DOHH2 (cell line): ENCODE results near the gene NRCAM.

ENCODE experiments used
- H3F3A ChIP-seq: fragments of 200-600 bp; sonication (generic), shearing (Covaris generic); 2 replicates; pipeline ENCODE4 v1.6.0; 2016; ENCODE audit warnings: antibody characterized with exemption, mild to moderate bottlenecking; ENCODE audit not compliant: control insufficient read depth, insufficient read depth
- H3K27ac ChIP-seq: fragments of 200-600 bp; sonication (generic); 2 replicates; pipeline ENCODE4 v1.5.1; 2014; ENCODE audit warnings: low read depth, mild to moderate bottlenecking, low read length, moderate library complexity
- H3K27me3 ChIP-seq: fragments of 200-600 bp; sonication (generic); 2 replicates; pipeline ENCODE4 v1.6.1; 2014; ENCODE audit warnings: mild to moderate bottlenecking, low read length, mixed read lengths; ENCODE audit not compliant: control insufficient read depth
- H3K36me3 ChIP-seq: fragments of 200-600 bp; sonication (generic); 2 replicates; pipeline ENCODE4 v1.6.1; 2014; ENCODE audit warnings: mild to moderate bottlenecking, low read length, moderate library complexity, mixed read lengths; ENCODE audit not compliant: control insufficient read depth
- H3K4me1 ChIP-seq: fragments of 200-600 bp; sonication (generic); 2 replicates; pipeline ENCODE4 v1.6.1; 2014; ENCODE audit warnings: mild to moderate bottlenecking, low read length, mixed read lengths; ENCODE audit not compliant: control insufficient read depth
- H3K4me2 ChIP-seq: fragments of 200-600 bp; sonication (generic); 2 replicates; pipeline ENCODE4 v1.6.0; 2014; ENCODE audit warnings: mild to moderate bottlenecking, low read length, moderate library complexity
- H3K4me3 ChIP-seq: fragments of 200-600 bp; sonication (generic); 2 replicates; pipeline ENCODE4 v1.5.1; 2014; ENCODE audit warnings: mild to moderate bottlenecking, low read length, mixed read lengths
- H3K79me2 ChIP-seq: fragments of 200-600 bp; sonication (generic); 2 replicates; pipeline ENCODE4 v1.6.1; 2014; ENCODE audit warnings: mild to moderate bottlenecking, low read length, mixed read lengths; ENCODE audit not compliant: control insufficient read depth
- H3K9me2 ChIP-seq: fragments of 200-600 bp; sonication (generic); replicated peaks from 2 replicates; pipeline ENCODE4 v1.6.1; 2014; ENCODE audit warnings: mild to moderate bottlenecking, low read length, mixed read lengths; ENCODE audit not compliant: control insufficient read depth
- H3K9me3 ChIP-seq: fragments of 200-600 bp; sonication (generic); 2 replicates; pipeline ENCODE4 v1.6.1; 2014; ENCODE audit warnings: antibody characterized with exemption, low read length, mixed read lengths; ENCODE audit not compliant: control insufficient read depth, insufficient read depth
- H4K20me1 ChIP-seq: fragments of 200-600 bp; sonication (generic); 2 replicates; pipeline ENCODE4 v1.6.0; 2014; ENCODE audit warnings: low read depth, mild to moderate bottlenecking, antibody characterized with exemption, low read length, moderate library complexity; ENCODE audit not compliant: control insufficient read depth, insufficient read depth
- EZH2phosphoT487 ChIP-seq: fragments of 200-600 bp; sonication (generic); IDR thresholded peaks from 2 replicates; pipeline ENCODE4 v1.6.1; 2017; ENCODE audit warnings: borderline replicate concordance, mild to moderate bottlenecking, antibody characterized with exemption, low read length, moderate library complexity, mixed read lengths
- TF ChIP-seq, protein P1 (sequence below): fragments of 200-600 bp; sonication (generic); IDR thresholded peaks from one replicate; pipeline ENCODE4 v1.5.1; 2014; ENCODE audit warnings: antibody characterized with exemption, mild to moderate bottlenecking, low read depth, low read length; ENCODE audit not compliant: poor library complexity, severe bottlenecking

Gene NRCAM

DNA sequence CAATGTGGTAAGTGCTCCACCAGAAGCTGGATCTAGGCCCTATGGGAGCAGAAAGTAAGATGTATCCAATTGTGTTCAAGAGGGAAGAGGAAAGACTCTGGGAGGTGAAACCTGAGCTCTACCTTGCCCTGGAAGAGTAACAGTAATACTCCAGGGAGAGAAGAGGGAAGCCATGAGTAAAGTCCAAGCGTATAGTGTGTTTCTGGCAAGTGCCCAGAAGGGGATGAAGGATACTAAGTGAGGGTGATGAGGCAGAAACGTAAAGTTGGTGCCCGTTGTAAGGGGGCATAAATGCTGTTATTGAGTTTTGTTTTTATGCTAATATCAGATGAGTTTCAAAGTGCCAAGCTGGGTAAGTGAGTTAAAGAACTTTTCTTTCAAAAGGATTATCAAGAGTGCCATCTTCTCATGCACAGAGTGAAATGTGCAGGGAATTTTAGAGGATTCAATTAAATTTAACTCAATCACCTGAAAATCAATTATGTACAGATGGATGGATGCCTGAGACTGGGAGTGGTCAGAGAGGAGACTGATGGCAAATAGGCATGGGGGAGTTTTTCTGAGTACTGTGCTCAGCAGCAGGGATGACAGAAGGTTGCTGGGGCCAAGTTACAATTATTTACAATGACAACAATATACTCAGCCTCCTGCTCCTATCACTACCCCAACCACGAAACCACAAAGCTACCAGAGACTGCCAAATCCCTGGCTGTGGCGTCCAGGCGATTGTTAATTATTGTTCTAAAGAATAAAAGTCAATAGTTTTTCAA is 202.8 kb downstream of the NRCAM start:
- Histone ChIP-seq H3K4me2 (no peak overlapping the region), H3K27me3 (no peaks in the 10 kb centered on the region), H3K4me3 (no peak overlapping the region), H3K9me3 (no peaks in the 10 kb centered on the region), H3K9me2 (no peaks in the 10 kb centered on the region), H4K20me1 (no peaks in the 10 kb centered on the region), H3K36me3 (no peaks in the 10 kb centered on the region), H3K79me2 (no peaks in the 10 kb centered on the region), H3K4me1 (no peaks in the 10 kb centered on the region), H3F3A (no peaks in the 10 kb centered on the region), H3K27ac (no peak overlapping the region)
- TF ChIP-seq EZH2phosphoT487 = no peak

DNA sequence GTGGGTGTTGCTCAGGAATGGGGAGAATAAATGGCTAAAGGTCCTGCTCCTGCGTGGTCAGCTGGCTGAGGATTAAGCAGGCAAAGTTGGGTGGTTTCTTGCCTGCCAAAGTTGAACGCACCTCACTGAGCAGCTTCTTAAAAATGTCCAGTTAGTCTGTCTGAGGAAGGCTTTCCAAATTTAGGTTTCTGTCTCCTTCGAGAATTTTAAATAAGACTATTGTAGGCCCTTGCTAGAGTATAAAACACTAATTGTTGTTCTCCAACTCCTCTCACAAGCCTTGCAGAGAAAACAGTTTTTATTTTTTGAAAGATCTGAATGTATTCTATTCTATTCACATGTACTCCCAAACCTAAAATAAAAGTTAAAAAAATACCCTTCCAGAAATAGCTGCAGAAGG is 204.1 kb downstream of the NRCAM start:
- Histone ChIP-seq H3K79me2 (no peaks in the 10 kb centered on the region), H3K27me3 (no peaks in the 10 kb centered on the region), H3K4me3 (no peak overlapping the region), H3K4me1 (no peaks in the 10 kb centered on the region), H3K9me2 (no peaks in the 10 kb centered on the region), H3K4me2 (no peak overlapping the region), H3K9me3 (no peaks in the 10 kb centered on the region), H3F3A (no peaks in the 10 kb centered on the region), H3K27ac (no peak overlapping the region), H3K36me3 (no peaks in the 10 kb centered on the region), H4K20me1 (no peaks in the 10 kb centered on the region)
- TF ChIP-seq, protein P1, sequence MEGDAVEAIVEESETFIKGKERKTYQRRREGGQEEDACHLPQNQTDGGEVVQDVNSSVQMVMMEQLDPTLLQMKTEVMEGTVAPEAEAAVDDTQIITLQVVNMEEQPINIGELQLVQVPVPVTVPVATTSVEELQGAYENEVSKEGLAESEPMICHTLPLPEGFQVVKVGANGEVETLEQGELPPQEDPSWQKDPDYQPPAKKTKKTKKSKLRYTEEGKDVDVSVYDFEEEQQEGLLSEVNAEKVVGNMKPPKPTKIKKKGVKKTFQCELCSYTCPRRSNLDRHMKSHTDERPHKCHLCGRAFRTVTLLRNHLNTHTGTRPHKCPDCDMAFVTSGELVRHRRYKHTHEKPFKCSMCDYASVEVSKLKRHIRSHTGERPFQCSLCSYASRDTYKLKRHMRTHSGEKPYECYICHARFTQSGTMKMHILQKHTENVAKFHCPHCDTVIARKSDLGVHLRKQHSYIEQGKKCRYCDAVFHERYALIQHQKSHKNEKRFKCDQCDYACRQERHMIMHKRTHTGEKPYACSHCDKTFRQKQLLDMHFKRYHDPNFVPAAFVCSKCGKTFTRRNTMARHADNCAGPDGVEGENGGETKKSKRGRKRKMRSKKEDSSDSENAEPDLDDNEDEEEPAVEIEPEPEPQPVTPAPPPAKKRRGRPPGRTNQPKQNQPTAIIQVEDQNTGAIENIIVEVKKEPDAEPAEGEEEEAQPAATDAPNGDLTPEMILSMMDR = no peak
- TF ChIP-seq EZH2phosphoT487 = no peak

DNA sequence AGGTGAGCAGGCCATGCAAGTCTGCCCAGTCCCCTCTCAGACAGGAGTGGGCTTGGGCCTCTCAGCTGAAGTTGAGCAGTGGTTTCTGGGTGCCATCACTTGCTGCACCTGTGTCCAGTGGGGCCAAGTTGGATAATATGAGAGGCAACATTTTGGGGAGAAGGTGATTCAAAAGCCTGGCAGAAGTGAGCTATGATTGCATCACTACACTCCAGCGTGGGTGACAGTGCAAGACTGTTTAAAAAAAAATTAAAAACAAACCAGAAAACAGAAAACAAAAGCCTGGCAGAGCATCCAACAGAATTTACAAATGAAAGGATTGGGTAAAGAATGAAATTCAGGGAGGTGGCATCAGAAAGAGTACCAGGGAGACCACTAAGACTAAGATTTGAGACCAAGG is 204.5 kb downstream of the NRCAM start:
- TF ChIP-seq, protein P1 = no peak
- no peak for TF ChIP-seq EZH2phosphoT487
- no peaks in the 10 kb centered on the region for H3K27me3 ChIP-seq
- H4K20me1 ChIP-seq = no peaks in the 10 kb centered on the region
- H3K4me3 ChIP-seq = no peak overlapping the region
- no peak overlapping the region for H3K27ac ChIP-seq
- H3K9me3 ChIP-seq = no peaks in the 10 kb centered on the region
- no peaks in the 10 kb centered on the region for H3K79me2 ChIP-seq
- no peak overlapping the region for H3K4me2 ChIP-seq
- no peaks in the 10 kb centered on the region for H3K9me2 ChIP-seq
- no peaks in the 10 kb centered on the region for H3F3A ChIP-seq
- H3K36me3 ChIP-seq = no peaks in the 10 kb centered on the region
- no peaks in the 10 kb centered on the region for H3K4me1 ChIP-seq

DNA sequence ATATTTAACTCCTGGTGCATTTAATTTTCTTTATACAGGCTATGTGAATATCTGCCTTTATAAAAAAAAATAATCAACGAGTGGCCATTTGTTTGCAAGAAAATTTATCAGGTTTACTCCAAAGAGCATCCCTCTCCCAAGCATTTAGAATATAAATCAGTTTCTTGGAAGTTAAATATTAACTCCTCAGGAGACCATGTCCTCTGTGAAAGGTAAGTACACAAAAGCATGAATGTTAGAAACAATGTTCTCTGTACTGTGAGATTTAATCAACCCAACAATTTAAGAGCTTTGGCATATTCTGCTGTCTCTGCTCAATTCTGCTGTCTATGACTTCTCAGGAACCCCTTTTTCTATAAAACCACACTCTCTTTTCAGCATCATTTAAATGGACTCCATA is 206.8 kb downstream of the NRCAM start:
- no peak overlapping the region for H3K4me2 ChIP-seq
- H3K27ac ChIP-seq = no peak overlapping the region
- H3K4me3 ChIP-seq = no peak overlapping the region
- H3K9me2 ChIP-seq = no peaks in the 10 kb centered on the region
- no peaks in the 10 kb centered on the region for H3K27me3 ChIP-seq
- no peaks in the 10 kb centered on the region for H3F3A ChIP-seq
- no peaks in the 10 kb centered on the region for H4K20me1 ChIP-seq
- no peaks in the 10 kb centered on the region for H3K9me3 ChIP-seq
- TF ChIP-seq, protein P1 = no peak
- no peak for TF ChIP-seq EZH2phosphoT487
- H3K4me1 ChIP-seq = no peaks in the 10 kb centered on the region
- no peaks in the 10 kb centered on the region for H3K79me2 ChIP-seq
- H3K36me3 ChIP-seq = no peaks in the 10 kb centered on the region
